GM21447 (cell line): ENCODE data around the gene PRDM16.

Experiments
- ATAC-seq: cut with Tn5 transposase; IDR thresholded peaks from one replicate; pipeline ENCODE4 v1.9.1; 2021; ENCODE audit not compliant: unreplicated experiment

The PRDM16 gene

DNA sequence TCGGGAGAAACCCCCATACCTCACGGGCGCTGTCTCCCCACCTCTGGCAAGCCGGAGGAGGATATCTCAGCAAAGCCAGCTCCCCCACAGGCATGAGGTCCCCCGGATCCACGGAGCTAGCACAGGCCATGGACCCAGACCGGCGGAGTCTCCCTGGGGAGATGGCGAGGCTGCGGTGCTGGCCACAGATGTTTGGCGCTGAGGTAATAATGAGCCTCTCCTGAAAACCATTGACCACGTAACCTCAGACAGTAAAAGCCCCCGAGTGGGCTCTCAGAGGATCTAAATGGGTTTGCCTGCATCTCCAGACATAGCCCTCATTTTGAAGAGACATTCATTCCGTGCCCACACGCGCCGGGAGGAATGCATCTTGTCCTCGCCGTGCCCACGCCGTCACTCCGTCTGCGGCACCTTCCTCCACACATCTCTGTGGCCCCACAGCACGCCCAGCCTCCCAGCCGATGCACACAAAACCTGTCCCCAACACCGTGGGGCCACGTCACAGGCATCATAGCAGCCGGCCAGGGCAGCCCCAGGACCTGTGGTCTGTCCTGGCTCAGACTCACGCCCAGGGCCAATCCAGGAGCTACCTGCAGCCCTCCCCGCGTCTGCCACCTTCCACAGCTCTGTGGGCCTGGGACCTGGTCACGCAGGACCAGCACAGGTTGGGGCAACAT is 150.9 kb downstream of the PRDM16 start:
- ATAC-seq: no peak

DNA sequence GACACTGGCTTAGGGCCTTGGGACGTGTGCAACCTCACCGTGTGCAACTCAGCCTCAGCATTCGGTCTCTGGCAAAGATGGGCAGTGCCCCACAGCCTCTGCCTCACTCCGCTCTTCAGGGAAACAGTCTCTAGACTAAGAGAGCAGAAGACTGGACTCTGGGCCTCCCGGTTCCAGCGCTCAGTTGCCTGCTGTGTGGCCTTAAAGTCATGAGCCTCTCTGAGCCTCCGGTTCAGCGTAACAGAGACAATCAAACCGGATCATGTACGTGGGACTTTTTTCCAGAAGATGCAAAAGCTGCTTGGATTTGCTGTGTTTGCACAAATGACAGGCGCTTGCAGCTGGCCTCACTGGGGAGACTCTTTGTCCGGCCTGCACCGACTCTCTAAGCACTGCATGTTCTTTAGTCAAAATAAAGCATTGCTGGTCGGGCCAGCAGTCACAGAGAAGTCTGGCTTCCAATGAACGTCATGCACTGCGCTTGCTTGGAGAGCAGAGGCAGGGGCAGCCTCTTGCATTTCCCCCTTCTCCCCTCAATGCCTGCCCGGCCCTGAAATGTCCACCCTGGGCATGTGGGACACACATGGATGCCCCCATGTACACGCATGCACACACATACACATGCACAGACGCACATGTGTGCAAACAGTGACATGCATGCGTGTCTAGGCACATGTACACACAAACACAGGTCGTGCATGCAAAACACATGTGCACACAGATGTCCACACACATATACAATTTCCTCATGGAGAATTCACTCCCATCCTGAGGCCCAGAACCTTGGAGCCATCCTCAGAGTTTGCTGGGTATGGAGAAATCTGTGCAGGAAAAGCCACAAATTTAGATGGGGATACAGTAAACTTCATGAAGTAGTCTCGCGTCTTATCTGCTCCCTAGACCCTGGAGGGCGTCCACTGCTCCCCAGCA is 152.4 kb downstream of the PRDM16 start:
- ATAC-seq: no peak

DNA sequence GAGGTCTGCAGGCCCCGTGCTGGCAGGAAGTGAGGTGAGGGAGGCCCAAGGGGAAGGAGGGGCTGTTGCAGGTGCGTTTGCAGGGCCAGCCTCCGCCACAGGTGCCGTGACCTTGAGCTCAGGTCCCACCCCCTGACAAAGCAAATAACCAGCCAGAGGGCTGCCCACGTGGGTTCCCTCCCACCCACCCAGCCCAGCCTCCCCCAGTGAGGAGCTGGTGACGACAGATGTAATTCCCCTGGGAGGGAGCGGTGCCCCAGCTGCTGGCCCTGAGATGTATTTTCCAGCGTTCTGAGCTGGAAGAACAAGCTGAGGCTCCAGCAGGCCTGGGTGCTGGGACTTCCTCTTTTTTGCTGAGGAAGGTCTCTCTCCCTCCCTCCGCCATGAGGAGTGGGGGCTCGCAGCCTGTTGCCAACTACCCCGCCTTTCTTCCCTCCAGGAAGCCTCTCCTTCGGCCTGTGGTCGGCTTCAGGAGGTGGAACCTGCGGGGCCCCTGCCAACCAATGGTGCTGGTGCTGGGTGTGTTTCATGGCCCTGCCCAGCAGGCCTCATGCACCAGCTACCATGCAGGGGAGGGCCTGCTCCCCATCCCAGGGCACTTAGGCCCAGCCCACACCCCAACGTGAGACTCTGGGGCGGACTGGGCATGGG is 153.2 kb downstream of the PRDM16 start:
- ATAC-seq: no peak

DNA sequence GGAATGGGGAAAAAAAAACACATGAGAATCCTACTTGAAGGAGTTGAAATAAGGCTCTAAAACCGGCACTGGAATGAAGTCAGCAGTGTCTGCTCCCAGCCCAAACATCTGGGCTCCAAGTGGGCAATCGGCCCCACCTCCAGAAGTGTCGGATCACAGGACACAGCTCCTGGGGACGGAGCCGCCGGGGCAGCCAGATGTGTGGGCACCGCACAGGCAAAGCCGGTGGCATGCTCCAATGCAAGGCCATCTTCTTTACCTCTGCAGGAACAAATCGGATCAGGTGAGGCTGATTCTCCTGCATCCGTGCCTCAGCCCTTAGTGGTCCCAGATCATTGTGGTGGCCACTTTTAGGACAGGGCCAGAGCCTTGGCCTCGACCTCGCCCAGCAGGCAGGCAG is 156.7 kb downstream of the PRDM16 start:
- no peak for ATAC-seq

DNA sequence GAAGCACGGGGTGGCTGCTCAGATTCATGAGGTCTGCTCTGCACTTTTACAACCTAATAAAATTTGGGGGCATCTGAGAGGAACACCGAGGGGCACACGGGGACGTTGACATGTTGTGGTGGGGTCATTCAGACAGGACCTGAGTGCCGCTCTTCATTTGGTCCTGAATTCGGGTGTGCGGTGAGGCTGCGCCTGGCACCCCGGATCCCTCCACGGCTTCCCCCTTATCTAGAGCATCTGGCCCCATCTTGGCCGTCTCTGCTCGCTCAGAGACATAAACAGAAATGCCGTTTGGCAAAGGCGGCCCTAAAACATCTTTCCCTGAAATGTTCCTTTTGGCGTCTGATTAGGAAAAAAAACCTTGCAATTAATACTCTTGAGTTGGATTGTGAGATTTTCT is 157.2 kb downstream of the PRDM16 start:
- no peak for ATAC-seq

DNA sequence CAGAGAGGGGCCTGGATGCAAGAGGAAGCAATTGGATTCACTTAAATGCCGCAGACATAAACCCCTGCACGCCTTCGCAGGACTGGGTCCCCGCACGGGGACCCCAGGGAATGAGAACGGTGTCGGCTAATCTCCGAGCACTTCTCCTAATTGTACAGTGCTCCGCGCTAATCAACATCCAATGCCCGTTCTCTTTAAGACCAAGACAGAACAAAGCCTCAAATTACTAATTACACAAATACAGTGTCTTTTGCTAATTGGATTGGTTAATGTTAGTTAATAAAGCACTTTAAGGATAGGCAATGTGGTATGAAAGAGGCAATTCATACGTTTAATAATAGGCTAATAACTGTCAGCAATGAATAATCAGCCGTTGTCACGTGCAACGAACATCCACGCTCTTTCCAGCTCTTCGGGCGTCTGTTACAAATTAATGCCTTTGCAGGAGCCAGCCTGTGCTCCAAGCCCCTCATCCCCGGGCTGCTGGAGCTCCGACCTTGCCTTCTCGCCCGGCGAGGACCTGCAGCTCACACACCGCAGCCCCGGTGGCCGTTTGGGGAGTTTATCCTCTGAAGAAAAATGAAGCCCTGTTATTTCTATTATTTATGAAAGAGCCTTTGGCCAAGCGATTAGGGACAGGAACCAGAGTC is 157.8 kb downstream of the PRDM16 start:
- ATAC-seq: no peak

DNA sequence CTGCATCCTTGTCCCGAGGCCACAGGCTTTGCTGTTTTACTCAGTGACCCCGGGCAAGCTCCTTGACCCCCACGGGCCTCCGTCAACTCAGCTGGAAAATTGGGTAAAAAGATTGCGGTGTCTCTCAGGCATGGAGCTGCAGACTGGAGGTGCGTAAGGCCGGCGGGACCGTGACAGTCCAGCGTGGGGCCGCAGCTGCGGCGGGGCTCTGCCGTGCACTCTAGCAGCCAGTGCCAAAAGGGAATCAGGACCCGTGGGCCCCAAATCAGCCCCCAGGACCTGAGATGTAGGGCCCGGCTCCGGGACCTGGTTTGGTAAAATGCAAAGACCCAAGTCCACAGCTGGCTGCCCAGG is 158.3 kb downstream of the PRDM16 start:
- no peak for ATAC-seq

DNA sequence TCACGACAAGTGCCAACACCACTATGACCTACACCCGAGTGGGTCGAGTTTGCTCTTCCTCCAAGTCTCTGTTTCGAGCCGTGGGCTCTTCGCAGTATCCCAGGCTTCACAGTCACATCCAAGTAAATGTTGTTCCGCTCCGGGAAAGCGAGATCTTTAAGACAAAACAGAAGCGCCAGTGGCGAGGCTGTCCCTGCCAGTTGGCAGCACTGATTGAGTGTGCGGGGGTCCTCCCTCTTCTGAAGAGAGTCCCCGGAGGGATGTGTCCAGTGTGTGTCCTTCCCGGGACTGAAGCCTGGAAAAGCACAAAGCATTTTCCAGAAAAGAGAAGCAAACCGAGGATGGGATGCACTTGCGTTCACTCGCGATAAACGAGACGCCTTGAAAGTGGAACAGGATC is 158.9 kb downstream of the PRDM16 start:
- ATAC-seq: no peak

DNA sequence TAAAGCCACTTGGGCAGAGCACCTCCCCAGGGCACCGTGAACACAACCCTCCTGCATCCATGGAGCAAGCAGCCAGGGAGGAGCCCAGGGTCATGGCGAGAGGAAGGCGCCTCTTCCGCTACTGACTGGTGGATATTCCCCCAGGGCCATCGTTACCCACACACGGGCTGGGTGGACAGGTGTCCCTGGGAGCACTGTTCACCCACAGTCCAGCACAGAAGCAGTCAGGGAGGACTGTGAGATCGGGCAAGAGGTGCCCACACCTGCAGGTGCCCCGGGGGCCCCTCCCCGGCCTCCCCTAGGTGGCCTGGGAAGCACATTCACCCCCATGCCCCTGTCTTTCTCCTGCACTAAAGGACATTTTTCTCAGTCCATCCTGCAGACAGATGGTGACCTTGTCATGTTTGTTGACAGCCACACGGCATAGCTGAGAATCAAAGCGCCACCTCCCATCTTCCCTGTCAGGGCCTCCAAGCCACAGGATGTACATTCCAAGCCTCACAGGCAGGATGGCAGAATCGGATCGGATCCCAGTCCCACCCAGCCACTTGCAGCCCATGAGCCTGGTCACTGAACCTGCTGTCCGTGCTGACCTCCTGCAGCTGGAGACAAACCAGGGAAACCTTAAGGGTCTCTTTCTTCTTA is 160.2 kb downstream of the PRDM16 start:
- ATAC-seq: no peak

DNA sequence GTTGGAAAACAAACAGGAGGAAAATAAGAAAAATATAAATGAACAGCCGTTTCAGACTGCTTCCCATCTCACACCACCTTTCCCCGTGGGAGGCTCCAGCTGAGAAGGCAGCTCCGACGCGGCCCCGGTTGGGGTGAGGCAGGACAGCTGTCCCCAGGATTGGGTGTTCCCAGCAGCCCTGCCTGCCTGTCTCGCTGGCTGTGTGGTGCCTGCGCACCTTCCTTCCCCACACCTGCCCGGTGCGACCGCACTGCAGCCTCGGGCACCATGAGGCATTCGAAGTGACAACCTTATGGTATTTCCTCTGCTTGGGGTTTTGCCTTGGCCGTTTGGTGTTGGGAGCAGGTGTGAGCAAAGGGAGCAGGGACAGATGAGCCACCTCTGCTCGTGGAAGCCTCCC is 161.6 kb downstream of the PRDM16 start:
- no peak for ATAC-seq

DNA sequence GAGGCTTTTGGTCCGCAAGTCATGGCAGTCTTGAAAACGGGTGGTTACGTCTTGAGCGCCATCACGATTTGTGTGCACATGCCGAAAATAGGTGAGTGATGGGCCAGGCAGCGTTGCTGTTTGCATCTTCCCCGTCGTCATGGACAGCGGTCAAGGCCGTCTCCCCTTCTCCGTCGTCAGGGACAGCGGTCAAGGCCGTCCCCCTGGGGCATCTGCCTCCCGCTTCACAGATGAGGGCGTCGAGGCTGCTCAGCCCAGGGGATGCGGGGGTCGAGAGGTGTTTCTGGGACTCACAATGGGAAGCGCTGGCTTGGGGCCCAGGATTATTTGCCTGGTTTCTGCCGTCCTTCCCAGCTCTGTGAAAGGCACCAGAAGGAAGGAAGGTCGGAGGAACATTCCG is 162.2 kb downstream of the PRDM16 start:
- ATAC-seq: no peak

DNA sequence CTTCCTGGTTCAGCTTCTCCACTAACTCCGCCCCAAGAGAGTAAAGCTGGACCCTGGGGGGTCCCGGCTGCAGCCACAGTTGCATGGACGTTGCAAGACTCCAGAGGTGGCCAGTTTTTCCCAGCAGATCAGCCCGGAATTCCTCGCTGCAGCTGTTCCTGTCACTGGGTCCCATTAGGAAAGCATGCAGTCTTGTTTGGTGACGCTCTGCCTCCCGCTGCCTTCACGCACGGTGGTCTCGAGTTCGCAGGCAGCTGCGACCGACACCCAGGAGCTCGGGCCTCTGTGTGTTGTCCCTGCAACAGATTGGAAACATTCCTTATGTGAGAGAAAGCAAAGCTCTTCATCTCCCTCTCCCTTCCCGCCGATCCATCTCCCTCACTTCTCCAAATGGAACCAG is 162.8 kb downstream of the PRDM16 start:
- ATAC-seq: no peak

DNA sequence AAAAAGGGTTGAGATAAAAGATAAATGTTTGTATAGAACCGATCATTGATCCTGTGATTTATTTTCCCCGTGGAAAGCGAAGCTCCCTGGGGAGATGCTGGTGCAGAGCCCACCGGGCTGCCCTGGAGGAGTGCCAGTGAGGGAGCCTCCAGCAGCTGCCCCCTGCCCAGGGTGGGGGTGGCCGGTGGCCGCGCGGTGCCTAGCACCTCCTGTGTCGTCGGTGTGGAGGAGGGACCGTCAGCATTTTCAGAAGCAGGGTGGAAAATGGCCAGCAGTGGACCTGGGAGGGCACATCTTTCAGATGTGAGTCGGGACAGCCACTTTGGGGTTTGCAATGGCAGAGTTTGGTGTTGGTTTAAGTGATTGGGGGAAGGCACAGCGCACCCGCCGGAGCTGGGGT is 164.0 kb downstream of the PRDM16 start:
- ATAC-seq: no peak

DNA sequence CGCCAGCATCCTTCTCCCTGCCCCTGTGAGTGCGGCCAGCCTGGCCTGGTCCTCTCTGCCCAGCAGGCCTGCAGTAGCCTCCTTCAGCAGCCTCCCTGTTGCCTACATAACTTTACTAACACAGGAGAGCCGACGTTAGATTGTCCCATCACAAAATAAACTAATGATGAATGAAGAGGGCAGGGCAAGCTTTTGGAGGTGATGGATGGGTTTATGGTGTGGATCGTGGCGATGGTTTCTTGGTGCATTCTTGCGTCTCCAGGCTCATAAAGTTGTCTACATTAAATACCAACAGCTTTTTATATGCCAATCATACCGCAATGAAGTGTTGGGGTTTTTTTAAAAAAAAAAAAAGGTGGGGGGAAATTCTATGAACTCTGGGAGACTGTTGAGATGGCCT is 164.5 kb downstream of the PRDM16 start:
- no peak for ATAC-seq

DNA sequence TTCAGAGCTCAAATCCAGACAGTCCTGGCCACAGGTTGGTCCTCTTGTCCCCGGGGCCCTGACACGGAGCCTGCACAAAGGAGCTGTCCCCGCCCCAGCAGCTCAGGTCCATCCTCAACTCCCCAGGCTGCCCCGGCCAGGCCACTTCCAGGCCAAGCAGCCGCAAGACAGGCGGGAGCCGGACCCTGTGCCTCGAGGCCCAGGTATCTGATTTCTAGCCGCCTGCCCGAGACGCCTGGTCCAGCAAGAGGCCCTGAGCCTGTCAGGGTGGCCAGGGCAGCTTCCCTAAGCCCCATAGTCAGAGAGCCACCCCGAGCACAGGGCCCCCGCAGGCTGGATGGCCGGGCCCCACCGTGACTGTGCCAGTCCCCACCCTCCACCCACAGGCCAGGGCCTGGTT is 165.3 kb downstream of the PRDM16 start:
- no peak for ATAC-seq

DNA sequence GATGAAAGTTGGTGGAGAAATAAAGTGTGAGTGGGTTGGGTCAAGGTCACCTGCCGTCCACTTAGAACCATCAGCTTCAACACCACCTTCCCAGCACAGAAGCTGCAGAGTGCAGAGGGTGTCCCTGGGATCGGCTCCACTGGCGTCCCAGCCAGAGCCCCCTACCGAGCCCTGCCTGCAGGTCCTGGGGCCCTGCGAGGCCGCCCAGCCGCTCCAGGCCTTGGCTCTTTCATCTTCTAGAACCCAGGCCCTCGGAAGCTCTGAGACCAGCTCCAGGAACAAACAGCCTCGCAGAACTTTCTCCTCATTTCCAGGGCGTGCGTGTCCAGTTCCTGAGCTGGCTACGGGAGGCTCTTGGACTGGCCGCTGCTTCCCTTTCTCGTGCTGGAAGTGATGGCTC is 166.0 kb downstream of the PRDM16 start:
- ATAC-seq: no peak

DNA sequence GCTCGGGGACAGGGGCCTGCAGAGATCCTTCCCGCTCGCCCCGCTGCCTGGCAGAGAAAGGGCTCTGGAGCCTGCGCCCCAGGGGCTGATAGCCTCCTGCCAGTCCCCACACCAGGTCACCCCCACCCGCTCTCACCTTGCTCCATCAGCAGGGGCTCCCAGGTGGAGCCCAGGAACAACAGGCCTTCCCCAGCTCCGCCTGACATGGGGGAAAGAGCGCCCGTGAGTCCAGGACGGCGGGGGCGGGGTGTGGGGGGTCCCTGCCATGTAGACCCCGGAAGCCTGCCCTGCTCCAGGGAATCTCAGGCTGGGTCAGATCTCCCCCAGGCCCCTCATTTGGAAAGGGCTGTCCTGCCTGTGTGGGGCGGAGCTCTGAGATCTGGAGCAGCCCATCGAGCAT is 166.5 kb downstream of the PRDM16 start:
- ATAC-seq: no peak

DNA sequence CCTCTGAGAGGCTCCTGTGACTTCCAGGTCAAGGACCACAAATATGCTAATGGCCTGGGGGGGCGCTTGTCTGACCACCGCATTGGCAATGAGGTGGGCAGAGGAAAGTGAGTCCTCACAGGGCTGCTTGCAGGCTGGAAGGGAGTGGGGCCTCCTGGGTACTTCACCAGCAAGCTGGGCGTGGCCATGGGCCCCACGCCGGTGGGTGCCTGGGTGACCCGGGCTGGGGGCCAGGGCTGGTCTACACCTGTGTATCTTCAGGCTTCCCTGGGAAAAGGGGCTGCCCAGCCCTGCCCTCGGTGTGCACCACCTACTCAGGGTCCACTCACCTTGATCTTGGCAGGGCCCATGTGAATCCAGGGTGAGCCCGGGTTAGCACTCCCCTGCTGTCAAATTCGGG is 167.4 kb downstream of the PRDM16 start:
- no peak for ATAC-seq

DNA sequence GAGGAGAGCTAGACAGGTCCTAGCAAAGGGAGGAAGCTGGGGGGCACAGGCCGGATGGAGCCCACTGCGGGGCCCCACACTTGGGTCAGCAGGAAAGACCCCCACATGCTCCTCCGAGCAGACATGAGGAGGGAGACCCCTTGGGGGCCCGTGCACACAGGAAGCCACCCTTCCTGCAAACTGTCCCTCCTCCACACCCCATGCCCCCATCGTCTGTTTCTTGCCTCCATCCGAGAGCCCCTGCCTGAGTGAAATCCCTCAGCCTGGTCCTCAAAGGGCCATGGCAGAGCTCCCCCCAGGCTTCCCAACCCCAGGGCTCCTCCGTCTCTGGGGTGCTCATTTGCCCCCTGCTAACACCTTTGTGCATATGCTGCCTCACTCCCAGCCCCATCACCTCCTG is 168.0 kb downstream of the PRDM16 start:
- no peak for ATAC-seq

DNA sequence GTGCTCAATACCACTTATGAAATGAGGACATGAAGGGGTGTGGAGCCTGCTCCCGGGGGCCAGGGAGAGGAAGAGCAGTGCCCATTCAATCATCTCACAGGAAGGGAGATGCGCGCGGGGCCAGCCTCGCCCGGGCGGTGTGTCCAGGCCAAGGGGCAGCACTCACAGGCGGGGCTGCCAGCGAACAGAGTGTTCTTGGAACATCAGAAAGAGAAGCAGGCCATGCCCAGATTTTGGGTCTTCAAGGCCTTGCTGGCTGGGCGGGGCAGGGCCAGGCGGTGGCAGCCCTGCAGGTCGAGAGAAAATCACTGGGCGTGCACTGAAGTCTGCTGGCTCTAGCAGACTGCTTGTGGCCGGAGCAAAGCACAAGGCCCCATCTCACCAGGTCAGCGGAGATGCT is 168.6 kb downstream of the PRDM16 start:
- ATAC-seq: no peak
